ENCODE results near the gene SYNPO2L.
"Not testable (repeated sequence)": the region's sequence is repeated elsewhere in the genome, so short reads cannot be mapped to it uniquely, and the experiment has no call there.

Gene SYNPO2L, protein sequence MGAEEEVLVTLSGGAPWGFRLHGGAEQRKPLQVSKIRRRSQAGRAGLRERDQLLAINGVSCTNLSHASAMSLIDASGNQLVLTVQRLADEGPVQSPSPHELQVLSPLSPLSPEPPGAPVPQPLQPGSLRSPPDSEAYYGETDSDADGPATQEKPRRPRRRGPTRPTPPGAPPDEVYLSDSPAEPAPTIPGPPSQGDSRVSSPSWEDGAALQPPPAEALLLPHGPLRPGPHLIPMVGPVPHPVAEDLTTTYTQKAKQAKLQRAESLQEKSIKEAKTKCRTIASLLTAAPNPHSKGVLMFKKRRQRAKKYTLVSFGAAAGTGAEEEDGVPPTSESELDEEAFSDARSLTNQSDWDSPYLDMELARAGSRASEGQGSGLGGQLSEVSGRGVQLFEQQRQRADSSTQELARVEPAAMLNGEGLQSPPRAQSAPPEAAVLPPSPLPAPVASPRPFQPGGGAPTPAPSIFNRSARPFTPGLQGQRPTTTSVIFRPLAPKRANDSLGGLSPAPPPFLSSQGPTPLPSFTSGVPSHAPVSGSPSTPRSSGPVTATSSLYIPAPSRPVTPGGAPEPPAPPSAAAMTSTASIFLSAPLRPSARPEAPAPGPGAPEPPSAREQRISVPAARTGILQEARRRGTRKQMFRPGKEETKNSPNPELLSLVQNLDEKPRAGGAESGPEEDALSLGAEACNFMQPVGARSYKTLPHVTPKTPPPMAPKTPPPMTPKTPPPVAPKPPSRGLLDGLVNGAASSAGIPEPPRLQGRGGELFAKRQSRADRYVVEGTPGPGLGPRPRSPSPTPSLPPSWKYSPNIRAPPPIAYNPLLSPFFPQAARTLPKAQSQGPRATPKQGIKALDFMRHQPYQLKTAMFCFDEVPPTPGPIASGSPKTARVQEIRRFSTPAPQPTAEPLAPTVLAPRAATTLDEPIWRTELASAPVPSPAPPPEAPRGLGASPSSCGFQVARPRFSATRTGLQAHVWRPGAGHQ

GRCh38 chr10:73655990-73656298 is at the start of gene SYNPO2L:
Gene SYNPO2L, minus strand, starts transcription at chr10:73656029. Its CDS starts 107 bp downstream, at chr10:73655922.
- in situ Hi-C loops (cut with MboI; ENCODE audit: low pct_unique_long_range_greater_than_20kb, low sequenced_read_pairs), result no loop called here
- peak; percentile 65 for DNase-seq

- DNase-seq; in situ Hi-C loops (cut with MboI; ENCODE audit: low pct_unique_long_range_greater_than_20kb, low sequenced_read_pairs): not testable (repeated sequence)
These were observed 48.1 kb upstream of the SYNPO2L start for GRCh38 chr10:73703924-73704323.

DNA sequence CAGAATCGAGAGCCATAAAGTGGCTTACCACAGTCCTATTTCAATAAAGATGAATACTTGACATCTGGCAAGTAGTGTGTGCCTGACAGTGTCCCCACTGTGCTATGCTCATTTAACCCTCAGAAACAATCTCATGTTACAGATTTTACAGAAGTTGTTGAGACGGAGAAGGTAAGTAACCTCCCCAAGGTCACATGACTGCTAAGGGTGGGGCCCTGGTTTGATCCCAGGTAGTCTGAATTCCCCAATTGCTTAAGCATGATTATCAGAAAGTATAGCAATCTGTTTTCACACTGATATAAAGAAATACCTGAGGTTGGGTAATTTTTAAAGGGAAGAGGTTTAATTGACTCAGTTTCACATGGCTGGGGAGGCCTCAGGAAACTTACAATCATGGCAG is 43.0 kb upstream of the SYNPO2L start:
- DNase-seq; in situ Hi-C loops (cut with MboI; ENCODE audit: low pct_unique_long_range_greater_than_20kb, low sequenced_read_pairs): not testable (repeated sequence)

DNA sequence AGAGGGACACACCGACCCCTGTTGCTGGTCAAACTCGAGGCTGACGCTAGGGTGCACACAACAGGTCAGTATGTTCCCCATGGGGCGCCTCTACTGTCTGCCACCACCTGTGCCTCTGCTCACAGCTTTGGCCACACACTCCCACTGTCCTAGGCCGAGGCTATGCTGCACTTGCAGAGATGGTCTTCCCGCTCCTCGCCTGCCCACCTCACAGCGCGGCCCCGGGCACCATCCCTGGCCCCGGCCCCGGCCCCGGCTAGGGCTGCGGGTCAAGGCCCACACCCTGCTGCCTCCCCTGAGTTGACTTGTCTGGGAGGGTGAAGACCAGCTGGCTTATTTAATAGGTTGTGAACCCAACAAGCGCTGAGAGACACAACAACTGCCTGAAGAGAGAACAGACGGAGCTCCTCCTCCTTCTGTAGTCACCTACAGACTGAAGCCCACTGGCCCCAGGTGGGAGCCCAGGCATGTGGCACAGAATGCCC is 41.9 kb upstream of the SYNPO2L start, which contains the start of gene AGAP5:
TSS of gene AGAP5 (minus strand) at position 435 of the 485 bp plus-strand sequence. CDS start at position 81, 354 bp downstream.
- DNase-seq; in situ Hi-C loops (cut with MboI; ENCODE audit: low pct_unique_long_range_greater_than_20kb, low sequenced_read_pairs): not testable (repeated sequence)

- in situ Hi-C loops (cut with MboI; ENCODE audit: low pct_unique_long_range_greater_than_20kb, low sequenced_read_pairs); DNase-seq: not testable (repeated sequence)
These were observed 39.5 kb upstream of the SYNPO2L start for GRCh38 chr10:73695302-73695701.

DNA sequence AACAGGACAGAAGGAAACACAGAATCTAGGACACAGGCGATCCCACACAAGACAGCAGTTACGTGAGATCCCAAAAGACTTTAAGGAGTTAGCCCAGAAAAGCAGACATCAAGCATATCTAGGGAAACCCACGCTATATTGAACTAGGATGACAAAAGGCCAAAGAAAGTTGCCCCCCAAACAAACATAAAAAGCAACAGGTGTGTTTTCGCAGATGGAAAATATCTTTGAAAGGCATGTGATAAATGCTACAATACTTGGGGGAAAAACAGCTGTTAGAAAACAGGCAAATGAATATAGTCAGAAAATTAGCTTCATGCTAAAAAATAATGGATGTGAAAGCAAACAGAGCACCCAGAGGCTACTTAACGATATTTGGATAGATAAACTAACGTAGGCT is 34.9 kb upstream of the SYNPO2L start:
- DNase-seq; in situ Hi-C loops (cut with MboI; ENCODE audit: low pct_unique_long_range_greater_than_20kb, low sequenced_read_pairs): not testable (repeated sequence)

DNA sequence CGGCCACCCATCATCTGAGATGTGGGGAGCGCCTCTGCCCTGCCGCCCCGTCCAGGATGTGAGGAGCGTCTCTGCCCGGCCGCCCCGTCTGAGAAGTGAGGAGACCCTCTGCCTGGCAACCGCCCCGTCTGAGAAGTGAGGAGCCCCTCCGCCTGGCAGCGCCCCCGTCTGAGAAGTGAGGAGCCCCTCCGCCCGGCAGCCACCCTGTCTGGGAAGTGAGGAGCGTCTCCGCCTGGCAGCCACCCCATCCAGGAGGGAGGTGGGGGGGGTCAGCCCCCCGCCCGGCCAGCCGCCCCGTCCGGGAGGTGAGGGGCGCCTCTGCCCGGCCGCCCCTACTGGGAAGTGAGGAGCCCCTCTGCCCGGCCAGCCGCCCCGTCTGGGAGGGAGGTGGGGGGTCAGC is 33.8 kb upstream of the SYNPO2L start:
- in situ Hi-C loops (cut with MboI; ENCODE audit: low pct_unique_long_range_greater_than_20kb, low sequenced_read_pairs); DNase-seq: not testable (repeated sequence)

- in situ Hi-C loops (cut with MboI; ENCODE audit: low pct_unique_long_range_greater_than_20kb, low sequenced_read_pairs); DNase-seq: not testable (repeated sequence)
These were observed 31.8 kb upstream of the SYNPO2L start for GRCh38 chr10:73687641-73688040.

GRCh38 chr10:73674546-73674945 is 18.7 kb upstream of the SYNPO2L start:
- DNase-seq; in situ Hi-C loops (cut with MboI; ENCODE audit: low pct_unique_long_range_greater_than_20kb, low sequenced_read_pairs): not testable (repeated sequence)

- in situ Hi-C loops (cut with MboI; ENCODE audit: low pct_unique_long_range_greater_than_20kb, low sequenced_read_pairs); DNase-seq: not testable (repeated sequence)
These were observed 12.5 kb upstream of the SYNPO2L start for GRCh38 chr10:73668378-73668777.

DNA sequence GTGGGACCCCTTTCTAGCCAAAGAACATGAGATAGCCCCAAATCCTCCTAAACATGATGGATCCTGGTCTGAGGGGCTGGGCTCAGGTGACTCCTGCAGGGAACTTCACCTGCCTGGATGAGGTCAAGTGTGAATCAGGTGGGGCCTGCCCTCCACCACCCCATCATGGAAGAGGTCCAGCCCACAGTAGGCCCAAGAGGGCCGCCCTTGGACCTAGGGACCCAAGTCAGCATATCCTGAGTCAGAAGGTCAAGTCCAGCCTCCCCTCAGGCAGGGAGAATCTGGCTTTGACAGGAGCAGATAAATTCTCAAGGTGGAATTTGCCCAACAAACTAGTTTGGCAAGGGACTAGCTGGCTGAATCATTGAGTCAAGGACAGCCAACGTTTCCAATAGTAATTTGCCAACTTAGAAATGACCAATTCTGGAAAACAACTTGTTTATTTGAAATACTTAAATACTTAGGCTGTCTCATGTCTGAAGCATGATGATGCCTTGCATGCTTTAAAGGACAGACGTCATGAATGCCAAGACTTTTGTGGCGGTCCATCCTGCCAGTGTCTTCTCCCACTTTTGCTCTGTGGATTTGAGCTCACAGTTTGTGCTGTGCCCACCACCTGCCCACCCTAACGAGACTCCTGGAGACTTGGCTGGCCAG is 10.5 kb upstream of the SYNPO2L start:
- in situ Hi-C loops (cut with MboI; ENCODE audit: low pct_unique_long_range_greater_than_20kb, low sequenced_read_pairs); DNase-seq: not testable (repeated sequence)

DNA sequence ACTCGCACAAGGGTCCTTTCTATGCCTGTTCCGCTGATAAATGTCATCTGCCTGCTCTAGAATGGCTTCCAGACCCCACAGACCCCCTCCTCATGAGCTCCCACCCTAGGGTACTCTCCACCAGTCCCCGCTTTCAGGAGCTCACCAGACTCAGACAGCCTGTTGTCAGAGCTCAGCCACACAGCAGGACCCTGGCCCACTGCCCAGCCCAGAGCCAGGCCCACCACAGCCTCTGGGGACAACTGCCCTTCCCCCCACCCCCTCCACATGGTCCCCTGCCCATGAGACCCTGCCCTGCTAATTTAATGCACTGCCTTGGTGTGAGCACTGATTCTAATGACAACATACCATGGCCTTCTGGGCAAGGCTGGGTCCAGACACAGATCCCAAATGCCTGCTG is 9.8 kb upstream of the SYNPO2L start:
- in situ Hi-C loops (cut with MboI; ENCODE audit: low pct_unique_long_range_greater_than_20kb, low sequenced_read_pairs); DNase-seq: not testable (repeated sequence)

GRCh38 chr10:73664156-73665040 is 8.6 kb upstream of the SYNPO2L start:
- in situ Hi-C loops (cut with MboI; ENCODE audit: low pct_unique_long_range_greater_than_20kb, low sequenced_read_pairs); DNase-seq: not testable (repeated sequence)

DNA sequence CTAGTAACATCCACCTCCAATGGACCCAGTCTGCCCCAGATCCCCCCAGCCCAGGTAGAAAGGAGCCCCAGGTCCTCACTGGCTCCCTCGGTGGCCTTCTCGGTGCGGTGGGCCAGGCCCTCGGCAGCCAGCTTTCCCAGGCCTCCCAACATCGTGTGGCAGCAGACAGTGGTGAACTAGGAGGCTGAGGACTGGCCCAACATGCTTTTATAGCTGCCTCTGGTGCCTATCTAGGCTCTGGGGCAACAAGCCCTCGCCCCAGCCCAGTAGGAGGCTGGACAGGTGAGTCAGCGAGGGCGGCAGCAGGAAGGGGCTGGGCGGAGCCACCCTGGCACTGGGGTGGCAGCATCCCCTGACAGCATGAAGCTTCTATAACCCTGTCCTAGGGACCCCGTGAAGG is 7.8 kb upstream of the SYNPO2L start:
- DNase-seq; in situ Hi-C loops (cut with MboI; ENCODE audit: low pct_unique_long_range_greater_than_20kb, low sequenced_read_pairs): not testable (repeated sequence)

DNA sequence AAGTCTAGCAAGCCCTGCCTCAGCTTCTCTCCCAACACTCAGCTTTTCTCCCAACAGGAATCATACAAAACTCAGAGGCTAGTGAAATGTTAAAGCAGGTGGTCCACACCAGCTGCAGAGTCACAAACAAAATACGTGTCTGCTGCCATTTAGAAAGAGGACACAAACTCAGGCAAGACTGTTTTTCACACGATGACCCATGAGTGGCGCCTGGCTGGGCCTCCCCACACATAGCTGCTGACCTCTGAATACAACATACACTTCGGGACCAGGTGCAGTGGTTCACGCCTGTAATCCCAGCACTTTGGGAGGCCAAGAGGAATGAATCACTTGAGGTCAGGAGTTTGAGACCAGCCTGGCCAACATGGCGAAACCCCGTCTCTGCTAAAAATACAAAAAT is 6.9 kb upstream of the SYNPO2L start:
- DNase-seq; in situ Hi-C loops (cut with MboI; ENCODE audit: low pct_unique_long_range_greater_than_20kb, low sequenced_read_pairs): not testable (repeated sequence)

- in situ Hi-C loops (cut with MboI; ENCODE audit: low pct_unique_long_range_greater_than_20kb, low sequenced_read_pairs), result no loop called here
- DNase-seq, result peak; percentile 80
These were observed 406 bp downstream of the SYNPO2L start for GRCh38 chr10:73655257-73655989.

DNA sequence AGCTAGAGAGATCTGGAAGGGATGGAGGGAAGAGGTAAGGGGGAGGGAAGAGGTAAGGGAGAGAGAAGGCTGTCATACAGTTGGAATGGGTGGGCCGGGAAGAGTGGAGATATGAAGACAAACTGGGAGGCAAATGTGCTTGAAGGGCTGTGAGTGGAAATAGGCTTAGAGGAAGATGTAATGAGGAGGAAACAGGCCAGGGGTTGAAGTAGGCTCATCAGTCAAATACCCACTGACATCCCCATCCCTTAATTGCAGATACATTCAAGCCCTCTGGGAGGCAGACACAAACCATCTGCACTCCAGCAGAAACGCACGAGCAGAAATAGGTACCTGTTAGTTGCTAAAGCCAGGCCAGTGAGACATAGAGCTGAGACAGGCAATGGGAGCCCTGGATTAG is 2.1 kb downstream of the SYNPO2L start:
- in situ Hi-C loops (cut with MboI; ENCODE audit: low pct_unique_long_range_greater_than_20kb, low sequenced_read_pairs), result no loop called here
- peak; percentile 75 for DNase-seq

Measured in KBM-7 (cell line).